G401 (cell line): ENCODE measurements around the gene SIRT7. TPM values are rescaled to one million over a fixed set of nuclear protein-coding genes. Genes with fewer than 3 reads are reported as not detected.

ENCODE experiments used
- total RNA-seq: library from RNA; depleted of rRNA; stranded (reverse); fragments of >200 nt; shearing (Covaris generic); gene quantifications from 2 replicates; pipeline ENCODE4 v1.2.3, GENCODE V29; 2014; rRNA removed

SIRT7 gene
- total RNA-seq, 1 experiment from 2014 or later: 15.4 TPM

Other genes starting within 250 kb of the SIRT7 start
- 64.2 and 77.4 TPM in 2 replicates for gene ARL16, start 234.4 kb downstream of the SIRT7 start, total RNA-seq
- 85.0 and 88.7 TPM in 2 replicates for gene HGS, start 234.2 kb downstream of the SIRT7 start, total RNA-seq
- gene MRPL12, start 214.8 kb downstream of the SIRT7 start, total RNA-seq: 238 and 244 TPM in 2 replicates
- gene SLC25A10, start 205.9 kb downstream of the SIRT7 start, total RNA-seq: 72.3 and 73.9 TPM in 2 replicates
- gene GCGR, start 114.0 kb downstream of the SIRT7 start, total RNA-seq: 0.61 TPM in 1 of 2 replicates, not detected in the other
- 130 and 133 TPM in 2 replicates for gene MCRIP1, start 84.9 kb downstream of the SIRT7 start, total RNA-seq
- 0.31 TPM in 1 of 2 replicates, not detected in the other for gene PPP1R27, start 83.1 kb downstream of the SIRT7 start, total RNA-seq
- gene P4HB, start 57.6 kb downstream of the SIRT7 start, total RNA-seq: 310 and 320 TPM in 2 replicates
- gene ARHGDIA, start 46.8 kb downstream of the SIRT7 start, total RNA-seq: 183 and 209 TPM in 2 replicates
- gene ALYREF, start 26.6 kb downstream of the SIRT7 start, total RNA-seq: 379 and 407 TPM in 2 replicates
- gene ANAPC11, start 26.5 kb downstream of the SIRT7 start, total RNA-seq: 194 and 216 TPM in 2 replicates
- gene NPB, start 15.9 kb downstream of the SIRT7 start, total RNA-seq: 0.41 and 0.74 TPM in 2 replicates
- 41.8 and 60.0 TPM in 2 replicates for gene PCYT2, start 6.8 kb downstream of the SIRT7 start, total RNA-seq
- 14.5 and 15.6 TPM in 2 replicates for gene MAFG, start 9.6 kb upstream of the SIRT7 start, total RNA-seq
- gene PYCR1, start 19.1 kb upstream of the SIRT7 start, total RNA-seq: 112 and 119 TPM in 2 replicates
- gene MYADML2, start 29.1 kb upstream of the SIRT7 start, total RNA-seq: not detected in 2 replicates
- 2.5 and 4.5 TPM in 2 replicates for gene NOTUM, start 43.0 kb upstream of the SIRT7 start, total RNA-seq
- gene ASPSCR1, start 59.5 kb upstream of the SIRT7 start, total RNA-seq: 37.6 and 42.0 TPM in 2 replicates
- 57.8 and 109 TPM in 2 replicates for gene CENPX, start 104.7 kb upstream of the SIRT7 start, total RNA-seq
- 21.2 and 25.1 TPM in 2 replicates for gene LRRC45, start 105.1 kb upstream of the SIRT7 start, total RNA-seq
- 176 and 261 TPM in 2 replicates for gene RAC3, start 113.5 kb upstream of the SIRT7 start, total RNA-seq
- 131 and 135 TPM in 2 replicates for gene DCXR, start 119.5 kb upstream of the SIRT7 start, total RNA-seq
- gene RFNG, start 133.6 kb upstream of the SIRT7 start, total RNA-seq: 41.2 and 41.5 TPM in 2 replicates
- 129 and 153 TPM in 2 replicates for gene GPS1, start 133.7 kb upstream of the SIRT7 start, total RNA-seq
- 140 and 144 TPM in 2 replicates for gene DUS1L, start 147.6 kb upstream of the SIRT7 start, total RNA-seq
- gene FASN, start 180.1 kb upstream of the SIRT7 start, total RNA-seq: 333 and 346 TPM in 2 replicates